Lower lobe of right lung (tissue), 2 donors: ENCODE data around the gene TMEM219. TPM values are rescaled to one million over a fixed set of nuclear protein-coding genes. Genes with fewer than 3 reads are reported as not detected.
A peak's percentile ranks its signal among the peaks of the same experiment; 100 is the strongest.

Experiments
- ATAC-seq, 2 donors: fragments of 200-7000 bp; cut with Tn5 transposase; one replicate each; pipeline ENCODE4 v1.9.1; 2020 to 2022; ENCODE audit warnings: mild to moderate bottlenecking in 2 of 2, moderate library complexity in 2 of 2
- DNase-seq: peaks from one replicate; pipeline ENCODE4 v3.0.0-alpha.2; 2020
- H3K27ac ChIP-seq: fragments of 200-600 bp; one replicate; pipeline ENCODE4 v1.8.0; 2022
- H3K27me3 ChIP-seq: fragments of 200-600 bp; one replicate; pipeline ENCODE4 v1.8.0; 2022; ENCODE audit warnings: low read depth
- H3K36me3 ChIP-seq: fragments of 200-600 bp; one replicate; pipeline ENCODE4 v1.8.0; 2022; ENCODE audit warnings: mild to moderate bottlenecking
- H3K4me1 ChIP-seq: fragments of 200-600 bp; one replicate; pipeline ENCODE4 v1.8.0; 2022
- H3K4me3 ChIP-seq: fragments of 200-600 bp; one replicate; pipeline ENCODE4 v1.8.0; 2022; ENCODE audit warnings: mild to moderate bottlenecking
- H3K9me3 ChIP-seq: fragments of 200-600 bp; one replicate; pipeline ENCODE4 v1.8.0; 2022
- intact Hi-C: fragments of 100-400 bp; cut with DNase I; formaldehyde crosslinking; loops from one replicate; pipeline ENCODE4 v1.11.0; 2022
- total RNA-seq: library from RNA; stranded (reverse); fragmentation: NEBNext Ultra II Directional; extraction: Animal tissue kit (Norgen Biotek cat#: 25700); gene quantifications from one replicate; pipeline ENCODE4 v1.2.1, GENCODE V29; 2021
- TF ChIP-seq, protein P1 (sequence below): fragments of 200-600 bp; IDR thresholded peaks from one replicate; pipeline ENCODE4 v1.8.0; 2022; ENCODE audit warnings: antibody characterized with exemption, mild to moderate bottlenecking
- donor health status: DM: no; HTN: yes; CAD: no; lungs with severe emphysema.

Gene TMEM219
- total RNA-seq, 1 donor from 2014 or later = 148 TPM

DNA sequence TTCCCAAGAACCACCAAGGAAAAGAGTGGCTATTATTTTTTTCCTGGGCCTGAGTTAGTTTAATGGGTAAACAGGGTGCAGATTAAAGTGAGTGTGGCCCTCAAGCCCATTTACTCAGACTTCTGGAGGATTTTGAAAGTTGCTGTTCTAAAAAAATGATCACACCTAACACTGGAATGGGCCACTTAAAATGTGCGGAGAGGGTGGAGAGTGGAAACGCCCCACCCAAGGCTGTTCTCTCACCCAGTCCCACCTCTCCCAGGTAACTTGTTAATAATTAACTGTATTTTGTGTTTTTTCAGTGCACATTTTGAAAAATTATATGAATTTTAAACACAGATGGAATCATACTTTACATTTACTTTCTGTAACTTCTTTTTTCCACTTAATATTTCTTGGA, 28.2 kb downstream of the TMEM219 start:
- no peaks in the 10 kb centered on the region for H3K27me3 ChIP-seq
- DNase-seq (peak; percentile 54), ATAC-seq (peak; percentile 78 to 81)
- no peaks in the 10 kb centered on the region for H3K9me3 ChIP-seq
- TF ChIP-seq, protein P1, sequence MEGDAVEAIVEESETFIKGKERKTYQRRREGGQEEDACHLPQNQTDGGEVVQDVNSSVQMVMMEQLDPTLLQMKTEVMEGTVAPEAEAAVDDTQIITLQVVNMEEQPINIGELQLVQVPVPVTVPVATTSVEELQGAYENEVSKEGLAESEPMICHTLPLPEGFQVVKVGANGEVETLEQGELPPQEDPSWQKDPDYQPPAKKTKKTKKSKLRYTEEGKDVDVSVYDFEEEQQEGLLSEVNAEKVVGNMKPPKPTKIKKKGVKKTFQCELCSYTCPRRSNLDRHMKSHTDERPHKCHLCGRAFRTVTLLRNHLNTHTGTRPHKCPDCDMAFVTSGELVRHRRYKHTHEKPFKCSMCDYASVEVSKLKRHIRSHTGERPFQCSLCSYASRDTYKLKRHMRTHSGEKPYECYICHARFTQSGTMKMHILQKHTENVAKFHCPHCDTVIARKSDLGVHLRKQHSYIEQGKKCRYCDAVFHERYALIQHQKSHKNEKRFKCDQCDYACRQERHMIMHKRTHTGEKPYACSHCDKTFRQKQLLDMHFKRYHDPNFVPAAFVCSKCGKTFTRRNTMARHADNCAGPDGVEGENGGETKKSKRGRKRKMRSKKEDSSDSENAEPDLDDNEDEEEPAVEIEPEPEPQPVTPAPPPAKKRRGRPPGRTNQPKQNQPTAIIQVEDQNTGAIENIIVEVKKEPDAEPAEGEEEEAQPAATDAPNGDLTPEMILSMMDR = no peak
- peaks cover 89% of the 10 kb centered on the region for H3K36me3 ChIP-seq
- peak overlapping the region; percentile 2 for H3K4me3 ChIP-seq
- H3K27ac ChIP-seq = peak overlapping the region; percentile 76
- peaks cover 61% of the 10 kb centered on the region for H3K4me1 ChIP-seq
- intact Hi-C loops = no loop called here

DNA sequence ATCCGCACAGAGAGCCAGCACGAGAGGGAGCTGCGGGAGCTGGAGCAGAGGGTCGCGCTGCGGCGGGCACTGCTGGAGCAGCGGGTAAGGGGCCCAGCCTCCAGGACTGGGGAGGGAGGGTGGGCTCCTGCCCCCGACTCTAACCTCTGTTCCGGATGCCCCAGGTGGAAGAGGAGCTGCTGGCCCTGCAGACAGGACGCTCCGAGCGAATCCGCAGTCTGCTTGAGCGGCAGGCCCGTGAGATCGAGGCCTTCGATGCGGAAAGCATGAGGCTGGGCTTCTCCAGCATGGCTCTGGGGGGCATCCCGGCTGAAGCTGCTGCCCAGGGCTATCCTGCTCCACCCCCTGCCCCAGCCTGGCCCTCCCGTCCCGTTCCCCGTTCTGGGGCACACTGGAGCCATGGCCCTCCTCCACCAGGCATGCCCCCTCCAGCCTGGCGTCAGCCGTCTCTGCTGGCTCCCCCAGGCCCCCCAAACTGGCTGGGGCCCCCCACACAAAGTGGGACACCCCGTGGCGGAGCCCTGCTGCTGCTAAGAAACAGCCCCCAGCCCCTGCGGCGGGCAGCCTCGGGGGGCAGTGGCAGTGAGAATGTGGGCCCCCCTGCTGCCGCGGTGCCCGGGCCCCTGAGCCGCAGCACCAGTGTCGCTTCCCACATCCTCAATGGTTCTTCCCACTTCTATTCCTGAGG, 29.1 kb downstream of the TMEM219 start:
- Histone ChIP-seq H3K27ac (peak overlapping the region; percentile 41), H3K9me3 (no peaks in the 10 kb centered on the region), H3K36me3 (peaks cover 79% of the 10 kb centered on the region), H3K4me1 (peaks cover 55% of the 10 kb centered on the region), H3K4me3 (no peak overlapping the region), H3K27me3 (no peaks in the 10 kb centered on the region)
- no peak for ATAC-seq
- intact Hi-C loops = no loop called here
- TF ChIP-seq, protein P1 = no peak
- DNase-seq = no peak

DNA sequence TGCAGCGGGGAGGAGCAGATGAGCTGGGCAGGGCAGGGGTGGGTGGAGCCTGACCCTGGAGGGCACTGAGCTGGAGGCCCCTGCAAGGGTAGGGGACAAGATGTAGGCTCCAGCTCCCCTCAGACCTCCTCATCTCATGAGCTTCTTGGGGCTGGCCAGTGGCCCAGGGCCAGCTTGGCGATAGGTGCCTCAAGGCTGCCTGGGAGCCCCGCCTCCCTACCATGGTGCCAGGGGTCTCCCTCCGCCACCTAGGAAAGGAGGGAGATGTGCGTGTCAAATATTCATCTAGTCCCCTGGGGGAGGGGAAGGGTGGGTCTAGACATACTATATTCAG, 29.7 kb downstream of the TMEM219 start:
- no peaks in the 10 kb centered on the region for H3K9me3 ChIP-seq
- no peak overlapping the region for H3K27ac ChIP-seq
- TF ChIP-seq, protein P1 = no peak
- no peak for DNase-seq
- H3K4me3 ChIP-seq = no peak overlapping the region
- no peaks in the 10 kb centered on the region for H3K27me3 ChIP-seq
- peaks cover 74% of the 10 kb centered on the region for H3K36me3 ChIP-seq
- intact Hi-C loops = no loop called here
- H3K4me1 ChIP-seq = peaks cover 55% of the 10 kb centered on the region
- no peak for ATAC-seq

DNA sequence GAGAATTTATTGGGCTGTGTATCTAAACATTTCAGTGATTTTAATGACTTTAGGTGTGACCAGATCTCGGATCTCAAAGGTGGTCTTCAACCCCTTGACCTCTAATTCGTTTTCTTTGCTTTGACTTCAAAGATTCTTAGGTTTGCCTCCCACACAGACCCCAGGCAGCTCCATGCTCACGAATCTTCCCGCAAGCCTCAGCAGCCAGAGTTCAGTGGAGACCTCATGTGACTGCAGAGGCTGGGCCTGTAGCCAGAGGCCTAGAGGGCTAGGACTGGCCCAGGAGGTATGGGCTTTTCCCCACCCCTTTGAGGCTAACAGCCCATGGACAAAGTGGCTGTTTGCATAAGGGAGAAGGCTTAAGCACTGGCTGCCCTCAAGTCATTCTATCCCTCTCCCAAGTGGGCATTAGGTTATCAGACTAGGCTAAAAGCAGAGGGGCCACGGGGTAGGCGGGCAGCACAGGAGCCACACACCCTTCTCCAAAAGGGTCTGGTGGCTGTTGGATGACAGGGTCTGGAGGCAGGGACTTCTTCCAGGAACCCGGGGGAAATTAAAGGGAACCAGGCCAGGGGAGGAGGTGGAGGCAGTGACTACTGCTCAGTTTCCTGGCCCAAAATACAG, 30.6 kb downstream of the TMEM219 start:
- DNase-seq (no peak), ATAC-seq (no peak)
- Histone ChIP-seq H3K9me3 (no peaks in the 10 kb centered on the region), H3K4me1 (peaks cover 54% of the 10 kb centered on the region), H3K4me3 (no peak overlapping the region), H3K27ac (no peak overlapping the region), H3K27me3 (no peaks in the 10 kb centered on the region), H3K36me3 (peaks cover 65% of the 10 kb centered on the region)
- intact Hi-C loops = no loop called here
- TF ChIP-seq, protein P1 = no peak

DNA sequence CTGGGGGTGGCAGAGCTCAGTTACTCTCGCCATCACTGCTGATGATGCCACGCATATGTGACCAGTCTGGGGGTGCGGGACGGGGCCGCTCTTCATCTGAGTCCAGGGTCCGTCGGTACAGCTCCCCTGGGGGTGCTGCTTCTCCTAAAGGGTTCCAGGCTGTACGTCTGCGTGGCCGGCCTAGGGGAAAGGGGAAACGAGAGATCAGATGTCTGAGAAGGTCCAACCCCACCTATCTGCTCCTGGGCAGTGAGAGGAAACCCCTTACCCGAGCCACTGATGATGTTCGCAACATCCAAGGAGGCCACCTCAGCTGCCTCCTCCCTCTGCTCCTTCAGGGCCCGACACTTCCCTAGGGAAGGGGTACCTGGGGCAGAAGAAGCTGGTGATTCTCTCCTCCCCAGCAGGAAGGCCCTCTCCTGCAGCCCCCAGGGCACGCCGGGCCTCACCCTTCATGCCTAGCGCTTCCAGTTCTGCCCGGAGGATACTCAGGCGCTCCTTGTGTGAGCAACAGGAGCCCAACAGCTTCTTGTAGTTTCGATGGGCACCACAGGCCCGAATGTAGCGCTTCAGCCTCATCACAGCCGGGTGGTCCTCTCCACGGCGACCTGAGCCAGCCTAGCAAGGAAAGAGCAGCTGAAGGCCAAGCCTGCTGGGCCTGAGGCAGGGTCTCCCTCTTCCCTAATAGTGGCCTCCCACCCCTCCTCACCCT, 31.5 kb downstream of the TMEM219 start:
- intact Hi-C loops = no loop called here
- Histone ChIP-seq H3K36me3 (peaks cover 56% of the 10 kb centered on the region), H3K4me1 (peaks cover 50% of the 10 kb centered on the region), H3K4me3 (no peak overlapping the region), H3K9me3 (no peaks in the 10 kb centered on the region), H3K27me3 (no peaks in the 10 kb centered on the region), H3K27ac (no peak overlapping the region)
- DNase-seq = peak; percentile 46
- TF ChIP-seq, protein P1 = no peak
- no peak for ATAC-seq
